ENCODE measurements around the gene ROGDI.

DNA sequence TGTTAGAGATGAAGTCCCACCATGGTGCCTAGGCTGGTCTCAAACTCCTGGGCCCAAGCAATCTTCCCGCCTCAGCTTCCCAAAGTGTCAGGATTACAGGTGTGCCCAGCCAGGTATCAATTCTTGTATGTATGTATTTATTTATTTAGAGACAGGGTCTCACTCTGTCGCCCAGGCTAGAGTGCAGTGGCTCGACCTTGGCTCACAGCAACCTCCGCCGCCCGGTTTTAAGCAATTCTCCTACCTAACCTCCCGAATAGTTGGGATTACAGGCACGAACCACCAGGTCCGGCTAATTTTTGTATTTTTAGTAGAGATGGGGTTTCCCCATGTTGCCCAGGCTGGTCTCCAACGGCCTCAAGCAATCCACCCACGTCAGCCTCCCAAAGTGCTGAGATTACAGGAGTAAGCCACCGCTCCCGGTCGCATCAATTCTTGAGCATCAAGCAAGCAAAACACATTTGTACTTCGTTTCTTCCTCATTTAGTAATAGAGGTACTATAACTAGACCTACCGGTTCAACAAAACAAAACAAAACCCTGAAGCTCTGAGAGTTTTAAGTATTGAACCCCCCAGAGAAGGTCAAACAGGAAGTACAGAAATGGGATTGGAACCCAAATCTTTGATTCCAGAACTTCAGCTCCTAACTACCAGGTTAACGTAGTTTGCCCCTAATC is 34.4 kb downstream of the ROGDI start:
- TF ChIP-seq, protein P1, sequence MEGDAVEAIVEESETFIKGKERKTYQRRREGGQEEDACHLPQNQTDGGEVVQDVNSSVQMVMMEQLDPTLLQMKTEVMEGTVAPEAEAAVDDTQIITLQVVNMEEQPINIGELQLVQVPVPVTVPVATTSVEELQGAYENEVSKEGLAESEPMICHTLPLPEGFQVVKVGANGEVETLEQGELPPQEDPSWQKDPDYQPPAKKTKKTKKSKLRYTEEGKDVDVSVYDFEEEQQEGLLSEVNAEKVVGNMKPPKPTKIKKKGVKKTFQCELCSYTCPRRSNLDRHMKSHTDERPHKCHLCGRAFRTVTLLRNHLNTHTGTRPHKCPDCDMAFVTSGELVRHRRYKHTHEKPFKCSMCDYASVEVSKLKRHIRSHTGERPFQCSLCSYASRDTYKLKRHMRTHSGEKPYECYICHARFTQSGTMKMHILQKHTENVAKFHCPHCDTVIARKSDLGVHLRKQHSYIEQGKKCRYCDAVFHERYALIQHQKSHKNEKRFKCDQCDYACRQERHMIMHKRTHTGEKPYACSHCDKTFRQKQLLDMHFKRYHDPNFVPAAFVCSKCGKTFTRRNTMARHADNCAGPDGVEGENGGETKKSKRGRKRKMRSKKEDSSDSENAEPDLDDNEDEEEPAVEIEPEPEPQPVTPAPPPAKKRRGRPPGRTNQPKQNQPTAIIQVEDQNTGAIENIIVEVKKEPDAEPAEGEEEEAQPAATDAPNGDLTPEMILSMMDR (IDR thresholded peaks at IDR 0.05; ENCODE audit: low read depth, low read length) = no peak
- TF ChIP-seq POLR2A (IDR thresholded peaks at IDR 0.05; ENCODE audit: extremely low read depth, insufficient read length) = no peak
